GM12875 (cell line): ENCODE data around the gene GPS1.

Experiments used
- H3K4me3 ChIP-seq: one replicate; pipeline ENCODE4 v1.5.1; 2011; ENCODE audit warnings: low read depth, low read length, control low read depth
- CTCF ChIP-seq: IDR thresholded peaks from 2 replicates; pipeline ENCODE4 v1.5.1; 2011; ENCODE audit warnings: low read depth, mild to moderate bottlenecking, control low read depth, inconsistent platforms, low read length, moderate library complexity, borderline replicate concordance; ENCODE audit not compliant: insufficient read depth

The GPS1 gene

DNA sequence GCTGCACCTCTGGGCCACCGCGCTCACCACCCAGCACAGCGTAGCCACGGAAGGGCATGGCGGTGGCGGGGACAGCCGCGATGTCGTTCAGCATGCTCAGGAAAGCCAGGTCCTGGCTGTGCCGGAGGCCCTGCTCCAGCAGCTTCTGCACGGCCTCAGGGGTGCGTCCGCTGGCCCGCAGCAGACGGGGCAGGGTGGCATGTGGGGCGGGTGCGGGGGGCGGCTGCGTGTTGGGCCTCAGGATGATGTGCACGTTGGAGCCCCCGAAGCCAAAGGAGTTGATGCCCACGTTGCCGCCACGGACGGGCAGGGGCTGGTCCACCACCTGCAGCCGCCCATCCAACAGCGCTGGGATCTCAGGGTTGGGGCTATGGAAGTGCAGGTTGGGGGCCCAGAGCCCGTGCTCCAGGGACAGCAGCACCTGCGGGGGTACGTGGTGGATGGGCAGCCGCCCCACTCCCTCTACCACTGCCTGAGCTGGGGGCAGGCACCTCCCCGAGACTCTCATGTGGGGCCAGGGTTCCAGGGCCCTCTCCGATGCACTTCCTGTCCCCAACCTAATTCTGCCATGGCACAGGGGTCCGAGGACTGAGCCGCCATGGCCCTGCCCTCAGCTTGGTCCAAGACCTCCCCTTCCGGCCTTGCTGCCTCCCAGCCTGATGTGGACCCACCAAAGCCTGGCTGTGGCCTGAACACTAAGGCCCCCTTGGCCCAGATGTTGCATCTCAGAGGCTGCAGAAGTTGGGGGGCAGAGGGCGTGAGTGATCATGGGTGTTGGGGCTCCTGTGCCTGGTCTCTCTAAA lies 39.8 kb downstream of the GPS1 start:
- no peak for TF ChIP-seq CTCF
- no peak overlapping the region for H3K4me3 ChIP-seq

- no peak for TF ChIP-seq CTCF
- H3K4me3 ChIP-seq: no peak overlapping the region
Observed at GRCh38 chr17:82092094-82092586, 40.4 kb downstream of the GPS1 start.

DNA sequence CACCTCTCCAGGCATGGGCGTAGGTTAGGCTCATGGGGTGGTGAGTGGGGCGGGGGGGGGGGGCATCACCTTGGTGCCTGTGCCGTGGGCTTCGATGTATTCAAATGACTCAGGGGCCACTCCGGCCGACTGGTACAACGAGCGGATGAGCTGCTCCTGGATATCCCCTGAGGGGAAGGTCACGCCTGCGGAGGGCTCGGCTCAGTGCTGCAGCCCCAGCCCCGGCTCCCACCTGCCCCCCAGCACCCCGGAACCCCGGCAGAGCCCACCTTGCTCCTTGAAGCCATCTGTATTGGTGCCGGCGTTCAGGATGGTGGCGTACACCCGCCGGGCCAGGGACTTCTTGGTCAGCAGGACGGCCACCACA lies 40.9 kb downstream of the GPS1 start:
- no peak for TF ChIP-seq CTCF
- no peak overlapping the region for H3K4me3 ChIP-seq

GRCh38 chr17:82092995-82093751 lies 41.5 kb downstream of the GPS1 start:
- TF ChIP-seq CTCF: no peak
- no peak overlapping the region for H3K4me3 ChIP-seq

- TF ChIP-seq CTCF: no peak
- no peak overlapping the region for H3K4me3 ChIP-seq
Observed at GRCh38 chr17:82094931-82095776, 43.5 kb downstream of the GPS1 start.

GRCh38 chr17:82095777-82096708 lies 44.3 kb downstream of the GPS1 start:
- peak overlapping the region; percentile 87 for H3K4me3 ChIP-seq
- TF ChIP-seq CTCF: no peak
